ENCODE measurements around the gene MTHFD2.

DNA sequence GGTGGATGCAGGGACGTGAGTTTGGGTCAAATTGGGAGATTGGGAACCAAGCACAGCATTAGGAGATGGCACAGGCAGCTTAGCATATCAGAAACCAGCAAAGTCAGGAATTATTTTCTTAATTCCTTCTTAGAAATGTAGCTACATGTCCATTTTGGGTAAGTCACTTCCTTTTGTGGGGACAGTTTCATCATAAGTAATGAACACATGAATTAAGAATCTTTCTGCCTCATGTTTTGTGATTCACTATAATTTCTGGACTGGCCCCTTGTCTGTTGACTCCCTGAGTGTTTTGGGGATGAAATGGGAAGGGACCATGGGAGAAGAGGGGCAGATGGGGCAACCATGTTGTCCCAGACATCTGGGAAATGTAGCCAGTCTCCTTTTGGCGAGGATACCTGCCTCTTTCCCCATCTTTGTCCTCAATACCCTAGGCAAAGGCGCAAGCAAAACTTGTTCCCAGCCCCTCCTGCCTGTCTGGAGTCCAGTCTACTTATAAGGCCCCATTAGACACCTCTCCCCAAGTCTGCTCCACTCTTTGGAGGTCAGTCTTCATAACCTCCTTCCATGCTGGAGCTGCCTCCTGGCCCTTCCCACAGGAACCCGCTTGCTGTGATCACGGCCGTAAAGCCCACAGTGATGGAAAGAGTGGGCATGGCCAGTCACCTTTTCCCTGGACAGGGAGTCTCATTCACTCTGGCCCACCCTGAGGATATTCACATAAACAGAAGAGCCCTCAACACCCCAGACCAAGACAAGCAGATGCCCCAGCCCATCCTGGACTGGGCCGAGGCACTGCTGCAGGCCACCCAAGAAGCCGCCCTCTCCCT is 25.7 kb downstream of the MTHFD2 start:
- TF ChIP-seq, protein P1, sequence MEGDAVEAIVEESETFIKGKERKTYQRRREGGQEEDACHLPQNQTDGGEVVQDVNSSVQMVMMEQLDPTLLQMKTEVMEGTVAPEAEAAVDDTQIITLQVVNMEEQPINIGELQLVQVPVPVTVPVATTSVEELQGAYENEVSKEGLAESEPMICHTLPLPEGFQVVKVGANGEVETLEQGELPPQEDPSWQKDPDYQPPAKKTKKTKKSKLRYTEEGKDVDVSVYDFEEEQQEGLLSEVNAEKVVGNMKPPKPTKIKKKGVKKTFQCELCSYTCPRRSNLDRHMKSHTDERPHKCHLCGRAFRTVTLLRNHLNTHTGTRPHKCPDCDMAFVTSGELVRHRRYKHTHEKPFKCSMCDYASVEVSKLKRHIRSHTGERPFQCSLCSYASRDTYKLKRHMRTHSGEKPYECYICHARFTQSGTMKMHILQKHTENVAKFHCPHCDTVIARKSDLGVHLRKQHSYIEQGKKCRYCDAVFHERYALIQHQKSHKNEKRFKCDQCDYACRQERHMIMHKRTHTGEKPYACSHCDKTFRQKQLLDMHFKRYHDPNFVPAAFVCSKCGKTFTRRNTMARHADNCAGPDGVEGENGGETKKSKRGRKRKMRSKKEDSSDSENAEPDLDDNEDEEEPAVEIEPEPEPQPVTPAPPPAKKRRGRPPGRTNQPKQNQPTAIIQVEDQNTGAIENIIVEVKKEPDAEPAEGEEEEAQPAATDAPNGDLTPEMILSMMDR (IDR thresholded peaks at IDR 0.05) = no peak
- no peak for TF ChIP-seq POLR2A (IDR thresholded peaks at IDR 0.05)

All from heart left ventricle (tissue), 13 donors.